Fibroblast of lung (primary cell): Measurements from ENCODE around the gene UST.

Experiments
- CTCF ChIP-seq, 2 donors: IDR thresholded peaks in 1 of 2; conservative IDR thresholded peaks in 1 of 2; 1 replicate in 1 of 2; 2 replicates in 1 of 2; pipeline ENCODE4 v1.5.1; 2011 to 2012; ENCODE audit warnings: low read length in 2 of 2, control low read depth in 1 of 2, inconsistent platforms in 1 of 2, low read depth in 1 of 2, mild to moderate bottlenecking in 1 of 2
- EZH2 ChIP-seq: IDR thresholded peaks from 2 replicates; pipeline ENCODE4 v1.5.1; 2012; ENCODE audit warnings: low read length, control low read depth, mild to moderate bottlenecking; ENCODE audit errors: missing control alignments

- TF ChIP-seq CTCF (conservative IDR thresholded peaks at IDR 0.05 in 1 of 2, IDR thresholded peaks at IDR 0.05 in 1 of 2; ENCODE audit: low read depth in 1 of 2, low read length in 2 of 2) (no peak), EZH2 (no peak)
These were observed 80.7 kb downstream of the UST start for GRCh38 chr6:148827416-148828045.
